K562 (cell line): Measurements from ENCODE around the gene WNT7B. TPM values are rescaled to one million over a fixed set of nuclear protein-coding genes. Genes with fewer than 3 reads are reported as not detected.

Experiments
- ATAC-seq: fragments of 200-7000 bp; cut with Tn5 transposase; 3 replicates; pipeline ENCODE4 v1.9.1; 2020; ENCODE audit warnings: moderate library complexity
- BruUV-seq: library from RNA; stranded (reverse); fragments of 400-500 nt; replicated peaks from 2 replicates; lab custom pipeline; 2021; lab: Mats Ljungman, UMichigan
- CTCF ChIA-PET: fragments of 300-600 bp; formaldehyde crosslinking; extraction: SDS; loops from one replicate; lab custom pipeline; 2021; ENCODE audit warnings: low intra/inter-chr PET ratio; lab: Yijun Ruan, JAX
- POLR2A ChIA-PET: fragments of 300-600, 350-650 bp; sonication (Branson Sonifier 250); formaldehyde crosslinking; extraction: SDS; loops from one replicate; lab custom pipeline; 2021; ENCODE audit warnings: antibody characterized with exemption, inconsistent platforms; lab: Yijun Ruan, JAX
- DNase-seq, 4 experiments: peaks; one replicate each; pipeline versions ENCODE4 v3.0.0 to v3.0.0-alpha.2; 2011 to 2018; ENCODE audit warnings: low spot score in 3 of 4, mixed read lengths in 3 of 4; ENCODE audit errors: extremely low read depth in 1 of 4
- FAIRE-seq: peaks from 2 replicates; lab custom pipeline; 2011; peaks lifted over from hg19 to GRCh38; lab: Jason Lieb, UNC
- H2AFZ ChIP-seq: 2 replicates; pipeline ENCODE4 v1.6.0; 2011; ENCODE audit warnings: low read depth, low read length, control low read depth, inconsistent platforms
- H3K27ac ChIP-seq: fragments of 200-600 bp; 3 replicates; pipeline ENCODE4 v1.8.0; 2011; ENCODE audit warnings: low read depth, mild to moderate bottlenecking, control low read depth, inconsistent platforms, low read length, moderate library complexity, mixed read lengths; ENCODE audit errors: extremely low read depth
- H3K27me3 ChIP-seq, 2 experiments: fragments of 300-600 bp in 1 of 2; 2 replicates in 1 of 2; 3 replicates in 1 of 2; pipeline versions ENCODE4 v1.6.0 to v1.8.0; 2011; ENCODE audit warnings: inconsistent platforms in 2 of 2, low read length in 2 of 2, mild to moderate bottlenecking in 1 of 2, mixed read lengths in 1 of 2, moderate library complexity in 1 of 2; ENCODE audit not compliant: control insufficient read depth in 2 of 2, insufficient read depth in 2 of 2
- H3K36me3 ChIP-seq: fragments of 300-600 bp; 3 replicates; pipeline ENCODE4 v1.8.0; 2011; ENCODE audit warnings: mild to moderate bottlenecking, low read length, inconsistent platforms; ENCODE audit not compliant: control insufficient read depth, insufficient read depth
- H3K4me1 ChIP-seq, 2 experiments: fragments of 200-600 bp in 1 of 2; replicated peaks in 1 of 2; 2 replicates in 1 of 2; 3 replicates in 1 of 2; pipeline versions ENCODE4 v1.5.1 to v1.8.0; 2011; ENCODE audit warnings: inconsistent platforms in 2 of 2, low read length in 2 of 2, mild to moderate bottlenecking in 1 of 2, mixed read lengths in 1 of 2, moderate library complexity in 1 of 2; ENCODE audit not compliant: control insufficient read depth in 2 of 2, insufficient read depth in 2 of 2
- H3K4me2 ChIP-seq: 2 replicates; pipeline ENCODE4 v1.6.1; 2011; ENCODE audit warnings: low read length, control low read depth, inconsistent platforms, mixed read lengths; ENCODE audit not compliant: insufficient read depth
- H3K4me3 ChIP-seq: fragments of 200-600 bp; sonication (generic), shearing (Covaris generic); 2 replicates; pipeline ENCODE4 v1.5.1; 2016; ENCODE audit warnings: control low read depth, inconsistent platforms
- H3K79me2 ChIP-seq: fragments of 200-600 bp; 3 replicates; pipeline ENCODE4 v1.8.0; 2011; ENCODE audit warnings: low read length, inconsistent platforms; ENCODE audit not compliant: control insufficient read depth, insufficient read depth
- H3K9ac ChIP-seq, 2 experiments: 2 replicates each; pipeline versions ENCODE4 v1.6.0 to v1.6.1; 2011; ENCODE audit warnings: low read depth in 2 of 2, low read length in 2 of 2, control low read depth in 1 of 2, inconsistent platforms in 1 of 2, mild to moderate bottlenecking in 1 of 2, mixed read lengths in 1 of 2; ENCODE audit not compliant: insufficient read depth in 1 of 2
- H3K9me1 ChIP-seq: one replicate; pipeline ENCODE4 v1.6.0; 2011; ENCODE audit warnings: inconsistent platforms, mild to moderate bottlenecking, low read length, moderate library complexity; ENCODE audit not compliant: control insufficient read depth, insufficient read depth
- H3K9me3 ChIP-seq: replicated peaks from 2 replicates; pipeline ENCODE4 v1.5.1; 2011; ENCODE audit warnings: low read depth, low read length, inconsistent platforms; ENCODE audit not compliant: control insufficient read depth, insufficient read depth
- H4K20me1 ChIP-seq: replicated peaks from 2 replicates; pipeline ENCODE4 v1.6.1; 2011; ENCODE audit warnings: low read length, inconsistent platforms, mixed read lengths; ENCODE audit not compliant: control insufficient read depth, insufficient read depth
- DNMT1 ChIP-seq: fragments of 450-650 bp; IDR thresholded peaks from 2 replicates; pipeline ENCODE4 v1.6.1; 2016; ENCODE audit warnings: antibody characterized with exemption, mild to moderate bottlenecking
- E4F1 ChIP-seq: fragments of 250-450 bp; sonication (Bioruptor Pico); IDR thresholded peaks from 2 replicates; pipeline ENCODE4 v1.5.0; 2021; ENCODE audit warnings: mild to moderate bottlenecking, borderline replicate concordance
- GTF2A2 ChIP-seq: IDR thresholded peaks from 2 replicates; pipeline ENCODE4 v1.6.1; 2016; ENCODE audit warnings: mild to moderate bottlenecking, missing genetic modification characterization, missing compliant biosample characterization
- MCM3 ChIP-seq: fragments of 450-650 bp; IDR thresholded peaks from 2 replicates; pipeline ENCODE4 v1.6.1; 2016
- MEF2A ChIP-seq: IDR thresholded peaks from 2 replicates; pipeline ENCODE4 v1.6.1; 2011; ENCODE audit warnings: low read depth, mild to moderate bottlenecking, low read length, moderate library complexity; ENCODE audit not compliant: control insufficient read depth
- NBN ChIP-seq: fragments of 450-650 bp; IDR thresholded peaks from 2 replicates; pipeline ENCODE4 v1.6.1; 2016; ENCODE audit warnings: low read depth, mild to moderate bottlenecking
- PRDM10 ChIP-seq: fragments of 450-650 bp; IDR thresholded peaks from 2 replicates; pipeline ENCODE4 v1.6.1; 2018; ENCODE audit not compliant: partially characterized antibody
- SRSF9 ChIP-seq: fragments of 200-400 bp; formaldehyde crosslinking; IDR thresholded peaks from 2 replicates; pipeline ENCODE4 v1.6.1; 2017; ENCODE audit warnings: low read depth, low read length, borderline replicate concordance
- ZBTB43 ChIP-seq: sonication (generic); formaldehyde crosslinking; IDR thresholded peaks from 2 replicates; pipeline ENCODE4 v1.8.0; 2023; ENCODE audit warnings: mild to moderate bottlenecking, missing genetic modification reagents
- ZNF174 ChIP-seq: fragments of 250-450 bp; sonication (Bioruptor Pico); IDR thresholded peaks from 2 replicates; pipeline ENCODE4 v1.4.0; 2020; ENCODE audit warnings: mild to moderate bottlenecking
- ZNF3 ChIP-seq: fragments of 250-450 bp; sonication (Bioruptor Pico); IDR thresholded peaks from 2 replicates; pipeline ENCODE4 v1.5.0; 2021; ENCODE audit warnings: mild to moderate bottlenecking, moderate library complexity
- ZNF707 ChIP-seq: fragments of 250-450 bp; sonication (Bioruptor Pico); conservative IDR thresholded peaks from 2 replicates; pipeline ENCODE4 v1.8.0; 2022; ENCODE audit warnings: inconsistent platforms, mild to moderate bottlenecking, moderate library complexity
- WGBS: fragments of 100-300 bp; shearing (Covaris generic); methylation state at CpG from one replicate; pipeline ENCODE4 v1.1.6; 2016; ENCODE audit warnings: low coverage, mixed read lengths; ENCODE audit not compliant: insufficient coverage; ENCODE audit errors: missing lambda C conversion rate; 5-methylcytosine and 5-hydroxymethylcytosine counted together
- in situ Hi-C: fragments of 300-500 bp; cut with MboI; formaldehyde crosslinking; loops from 4 replicates; pipeline ENCODE4 v1.15.0; 2018; ENCODE audit warnings: inconsistent platforms, mixed read lengths
- intact Hi-C: fragments of 100-400 bp; cut with micrococcal nuclease; formaldehyde crosslinking; loops from 2 replicates; pipeline ENCODE4 v1.14.2; 2022
- polyA plus RNA-seq, 8 experiments: library from polyadenylated mRNA; depleted of rRNA in 4 of 8; stranded (reverse) in 5 of 8; unstranded in 3 of 8; fragments of >200 nt; fragmentation: Nextera tagmentation in 2 of 8; fragmentation: Illumina TruSeq in 1 of 8; extraction: Ambion mirVana in 2 of 8; extraction: Trizol in 1 of 8; gene quantifications; 2 replicates each; pipeline versions ENCODE4 v1.2.1 to v1.2.3, GENCODE V29; 2011 to 2014; ENCODE audit warnings: inconsistent platforms in 1 of 8, missing spikeins in 1 of 8
- total RNA-seq, 7 experiments: library from RNA; depleted of rRNA in 6 of 7; stranded (reverse); fragments of >200 nt in 6 of 7; fragmentation: Illumina TruSeq in 2 of 7; extraction: Trizol in 2 of 7; gene quantifications; 2 replicates each; pipeline versions ENCODE4 v1.2.1 to v1.2.3, GENCODE V29; 2011 to 2021; ENCODE audit warnings: low replicate concordance in 1 of 7

WNT7B gene
- total and polyA plus RNA-seq, 9 of the 15 experiments (the other 6 are each of a cell fraction or from before 2014, with no cell fraction given), result not detected

GRCh38 chr22:45896153-45896951 lies 80.6 kb downstream of the WNT7B start:
- no peak for TF ChIP-seq GTF2A2 (tag)
- no peak for TF ChIP-seq ZBTB43 (CRISPR knock-in tag)
- no peak for TF ChIP-seq ZNF3 (CRISPR knock-in tag)
- no peak for TF ChIP-seq MEF2A
- no peak for TF ChIP-seq DNMT1
- no peak for TF ChIP-seq MCM3
- no peak for TF ChIP-seq SRSF9
- TF ChIP-seq E4F1 (CRISPR knock-in tag), result no peak
- no peak for TF ChIP-seq PRDM10
- no peak for TF ChIP-seq NBN
- no peak for TF ChIP-seq ZNF174 (CRISPR knock-in tag)
- TF ChIP-seq ZNF707 (CRISPR knock-in tag), result no peak
- no TSS peak for BruUV-seq
- 1% methylated on average over 16 of the region's 20 CpGs for WGBS
- Histone ChIP-seq H3K4me3 (no peak overlapping the region), H3K79me2 (no peaks in the 10 kb centered on the region), H3K27me3 (peaks cover 3 to 32% of the 10 kb centered on the region in 2 experiments; a peak in 3 of 5 replicates), H3K9me1 (no peaks in the 10 kb centered on the region), H3K9ac (no peak overlapping the region), H3K4me1 (no peaks in the 10 kb centered on the region), H2AFZ (no peak overlapping the region), H4K20me1 (no peaks in the 10 kb centered on the region), H3K4me2 (no peak overlapping the region), H3K27ac (no peak overlapping the region), H3K36me3 (no peaks in the 10 kb centered on the region), H3K9me3 (no peaks in the 10 kb centered on the region)
- ChIA-PET CTCF (no interaction called here), POLR2A (interaction anchor here (0.9 kb wide), 1 partner anchor 289 kb away, joined by 4 read pairs; no protein-coding TSS in a partner anchor)
- DNase-seq (no peak), ATAC-seq (no peak), FAIRE-seq (no peak)
- in situ Hi-C loops, result no loop called here
- intact Hi-C loops, result no loop called here
